AG04450 (cell line): Measurements from ENCODE around the gene ATG7. TPM values are rescaled to one million over a fixed set of nuclear protein-coding genes. Genes with fewer than 3 reads are reported as not detected.
A peak's percentile ranks its signal among the peaks of the same experiment; 100 is the strongest.

Experiments used
- CTCF ChIA-PET: fragments of 300-600, 350-600 bp; formaldehyde crosslinking; extraction: SDS; loops from one replicate; lab custom pipeline; 2022; ENCODE audit warnings: antibody characterized with exemption, inconsistent platforms; lab: Charles Lee
- POLR2A ChIA-PET: fragments of 350-600 bp; formaldehyde crosslinking; extraction: SDS; loops from one replicate; lab custom pipeline; 2021; ENCODE audit warnings: antibody characterized with exemption, inconsistent platforms; lab: Yijun Ruan, JAX
- DNase-seq: peaks from one replicate; pipeline ENCODE4 v3.0.0-alpha.2; 2011; ENCODE audit warnings: low read depth, low spot score
- H3K27ac ChIP-seq: one replicate; pipeline ENCODE4 v1.5.1; 2012; ENCODE audit warnings: low read depth, low read length, control low read depth
- H3K27me3 ChIP-seq: one replicate; pipeline ENCODE4 v1.6.0; 2012; ENCODE audit warnings: low read length; ENCODE audit not compliant: control insufficient read depth, insufficient read depth
- H3K4me3 ChIP-seq: 2 replicates; pipeline ENCODE4 v1.5.1; 2011; ENCODE audit warnings: mild to moderate bottlenecking, low read depth, low read length, control low read depth
- H3K9me3 ChIP-seq: 2 replicates; pipeline ENCODE4 v1.5.1; 2012; ENCODE audit warnings: low read length; ENCODE audit not compliant: control insufficient read depth, insufficient read depth
- CTCF ChIP-seq: IDR thresholded peaks from 2 replicates; pipeline ENCODE4 v1.5.1; 2011; ENCODE audit warnings: low read depth, low read length, control low read depth, inconsistent platforms
- polyA plus RNA-seq: library from polyadenylated mRNA; depleted of rRNA; stranded (reverse); fragments of >200 nt; gene quantifications from 2 replicates; pipeline ENCODE4 v1.2.3, GENCODE V29; 2011

ATG7 gene
- polyA plus RNA-seq, 1 experiment = 51.7 TPM

- H3K9me3 ChIP-seq = no peaks in the 10 kb centered on the region; the same call in 1 of the 2 replicates
- no peaks in the 10 kb centered on the region for H3K27me3 ChIP-seq
- POLR2A ChIA-PET = no interaction called here
- CTCF ChIA-PET = interaction anchor here (0.6 kb wide), 1 partner anchor 85 kb away, joined by 3 read pairs; no protein-coding TSS in a partner anchor
- no peak for TF ChIP-seq CTCF
- no peak overlapping the region for H3K4me3 ChIP-seq
- H3K27ac ChIP-seq = no peak overlapping the region
- no peak for DNase-seq
Observed at GRCh38 chr3:11543948-11544387, 271.8 kb downstream of the ATG7 start.

- Histone ChIP-seq H3K4me3 (no peak overlapping the region), H3K9me3 (no peaks in the 10 kb centered on the region; the same call in 1 of the 2 replicates), H3K27me3 (no peaks in the 10 kb centered on the region), H3K27ac (peak overlapping the region; percentile 11)
- TF ChIP-seq CTCF = no peak
- ChIA-PET CTCF (no interaction called here), POLR2A (interaction anchor here (1.1 kb wide), 1 partner anchor 14 kb away, joined by 3 read pairs; no protein-coding TSS in a partner anchor)
- no peak for DNase-seq
Observed at GRCh38 chr3:11544412-11545181, 272.4 kb downstream of the ATG7 start.

GRCh38 chr3:11545186-11545851, 273.1 kb downstream of the ATG7 start:
- POLR2A ChIA-PET = interaction anchor here (1.1 kb wide), 1 partner anchor 15 kb away, joined by 3 read pairs; no protein-coding TSS in a partner anchor
- no peak for DNase-seq

GRCh38 chr3:11546657-11547302, 274.6 kb downstream of the ATG7 start:
- TF ChIP-seq CTCF = no peak
- CTCF ChIA-PET = interaction anchor here (0.8 kb wide), 1 partner anchor 104 kb away, joined by 6 read pairs; no protein-coding TSS in a partner anchor

More at GRCh38 chr3:11545186-11545851, 273.1 kb downstream of the ATG7 start:
- TF ChIP-seq CTCF = no peak
- Histone ChIP-seq H3K27me3 (no peaks in the 10 kb centered on the region), H3K9me3 (no peaks in the 10 kb centered on the region; the same call in 1 of the 2 replicates), H3K27ac (no peak overlapping the region), H3K4me3 (no peak overlapping the region)
- CTCF ChIA-PET = no interaction called here

More at GRCh38 chr3:11546657-11547302, 274.6 kb downstream of the ATG7 start:
- Histone ChIP-seq H3K27ac (no peak overlapping the region), H3K27me3 (no peaks in the 10 kb centered on the region), H3K9me3 (no peaks in the 10 kb centered on the region; the same call in 1 of the 2 replicates), H3K4me3 (no peak overlapping the region)
- DNase-seq = no peak
- POLR2A ChIA-PET = interaction anchor here (0.7 kb wide), 2 partner anchors 12 to 91 kb away, joined by 3 to 4 read pairs; no protein-coding TSS in a partner anchor
